PC-3 (cell line): ENCODE results near the gene PSORS1C2. TPM values are rescaled to one million over a fixed set of nuclear protein-coding genes. Genes with fewer than 3 reads are reported as not detected.

ENCODE experiments used
- ATAC-seq: fragments of 200-7000 bp; cut with Tn5 transposase; 2 replicates; pipeline ENCODE4 v1.9.1; 2020; ENCODE audit warnings: mild to moderate bottlenecking, moderate library complexity
- BruUV-seq: library from RNA; stranded (reverse); fragments of 400-500 nt; replicated peaks from 2 replicates; lab custom pipeline; 2021; lab: Mats Ljungman, UMichigan
- CTCF ChIA-PET: fragments of 300-600 bp; sonication (Branson Sonifier 250); formaldehyde crosslinking; loops from one replicate; lab custom pipeline; 2022; ENCODE audit warnings: antibody characterized with exemption; lab: Charles Lee
- POLR2A ChIA-PET: fragments of 300-600 bp; sonication (Branson Sonifier 250); formaldehyde crosslinking; loops from one replicate; lab custom pipeline; 2022; ENCODE audit warnings: antibody characterized with exemption; ENCODE audit not compliant: unreplicated experiment; lab: Charles Lee
- DNase-seq: peaks from one replicate; pipeline ENCODE4 v3.0.0-alpha.2; 2015
- H2AFZ ChIP-seq: fragments of 300-600 bp; sonication (generic); 2 replicates; pipeline ENCODE4 v1.6.0; 2016; ENCODE audit warnings: antibody characterized with exemption, low read length
- H3F3A ChIP-seq: fragments of 300-600 bp; sonication (generic); one replicate; pipeline ENCODE4 v1.6.0; 2017; ENCODE audit warnings: antibody characterized with exemption, low read length, control low read depth, mild to moderate bottlenecking; ENCODE audit not compliant: unreplicated experiment
- H3K27ac ChIP-seq: fragments of 300-600 bp; sonication (generic); 2 replicates; pipeline ENCODE4 v1.5.1; 2016; ENCODE audit warnings: mild to moderate bottlenecking, low read length
- H3K27me3 ChIP-seq: fragments of 300-600 bp; sonication (generic); 2 replicates; pipeline ENCODE4 v1.6.1; 2016; ENCODE audit warnings: low read length, mixed read lengths
- H3K36me3 ChIP-seq: fragments of 300-600 bp; sonication (generic); 2 replicates; pipeline ENCODE4 v1.6.1; 2016; ENCODE audit warnings: low read depth, mixed run types, low read length, mixed read lengths
- H3K4me1 ChIP-seq: fragments of 300-600 bp; sonication (generic); 2 replicates; pipeline ENCODE4 v1.5.1; 2016; ENCODE audit warnings: low read length; ENCODE audit not compliant: insufficient read depth
- H3K4me2 ChIP-seq: fragments of 300-600 bp; sonication (generic); 2 replicates; pipeline ENCODE4 v1.6.0; 2016; ENCODE audit warnings: low read length
- H3K4me3 ChIP-seq: fragments of 300-600 bp; sonication (generic); 2 replicates; pipeline ENCODE4 v1.5.1; 2016; ENCODE audit warnings: mild to moderate bottlenecking, low read length, mixed read lengths
- H3K79me2 ChIP-seq: fragments of 300-600 bp; sonication (generic); 2 replicates; pipeline ENCODE4 v1.6.1; 2017; ENCODE audit warnings: low read length, mixed read lengths
- H3K9ac ChIP-seq: fragments of 300-600 bp; sonication (generic); 2 replicates; pipeline ENCODE4 v1.6.0; 2016; ENCODE audit warnings: mild to moderate bottlenecking, low read length
- H3K9me2 ChIP-seq: fragments of 300-600 bp; sonication (generic); replicated peaks from 2 replicates; pipeline ENCODE4 v1.6.1; 2016; ENCODE audit warnings: mixed run types, low read length, mixed read lengths
- H3K9me3 ChIP-seq: fragments of 300-600 bp; sonication (generic); 2 replicates; pipeline ENCODE4 v1.6.1; 2016; ENCODE audit warnings: low read length, mixed read lengths
- H4K20me1 ChIP-seq: fragments of 300-600 bp; sonication (generic); 2 replicates; pipeline ENCODE4 v1.6.1; 2016; ENCODE audit warnings: low read length, mixed read lengths
- EZH2 ChIP-seq: fragments of 300-600 bp; sonication (generic); IDR thresholded peaks from one replicate; pipeline ENCODE4 v1.6.1; 2017; ENCODE audit warnings: antibody characterized with exemption, mild to moderate bottlenecking, low read length; ENCODE audit not compliant: unreplicated experiment
- EZH2phosphoT487 ChIP-seq: fragments of 300-600 bp; sonication (generic); IDR thresholded peaks from 2 replicates; pipeline ENCODE4 v1.6.1; 2018; ENCODE audit warnings: mild to moderate bottlenecking, antibody characterized with exemption, low read length, borderline replicate concordance
- intact Hi-C: fragments of 100-400 bp; cut with micrococcal nuclease; formaldehyde crosslinking; loops from 2 replicates; pipeline ENCODE4 v1.9.0; 2023
- total RNA-seq: library from RNA; depleted of rRNA; stranded (reverse); fragments of >200 nt; gene quantifications from 2 replicates; pipeline ENCODE4 v1.2.3, GENCODE V29; 2014
- TF ChIP-seq, protein P1 (sequence below): fragments of 300-600 bp; sonication (generic); conservative IDR thresholded peaks from 2 replicates; pipeline ENCODE4 v1.5.1; 2017; ENCODE audit warnings: antibody characterized with exemption, low read depth, mild to moderate bottlenecking, low read length

Gene PSORS1C2
- total RNA-seq, 1 experiment from 2014 or later = not detected

DNA sequence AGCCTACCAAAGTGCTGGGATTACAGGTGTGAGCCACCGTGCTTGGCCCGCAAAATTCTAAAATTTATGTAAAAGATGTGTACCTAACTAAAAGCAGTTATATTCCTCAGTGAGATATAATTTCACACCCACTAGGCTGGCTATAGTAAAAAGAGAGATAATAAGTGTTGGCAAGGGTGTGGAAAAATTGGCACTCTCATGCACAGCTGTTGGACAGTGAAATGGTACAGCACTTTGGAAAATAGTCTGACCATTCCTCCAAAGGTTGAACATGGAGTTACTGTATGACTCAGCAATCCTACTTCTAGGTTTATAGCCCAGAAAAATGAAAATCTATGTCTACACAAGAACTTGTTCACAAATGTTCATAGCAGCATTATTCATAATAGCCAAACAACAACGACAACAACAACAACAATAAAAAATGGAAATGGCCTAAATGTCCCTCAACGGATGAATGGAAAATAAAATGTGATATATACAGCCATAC lies 40.4 kb downstream of the PSORS1C2 start:
- no peaks in the 10 kb centered on the region for H3K79me2 ChIP-seq
- BruUV-seq = no TSS peak
- H2AFZ ChIP-seq = no peak overlapping the region
- H3K4me1 ChIP-seq = peaks cover 16% of the 10 kb centered on the region
- no peak overlapping the region for H3K4me3 ChIP-seq
- H3K9ac ChIP-seq = no peak overlapping the region
- no peaks in the 10 kb centered on the region for H3K27me3 ChIP-seq
- H3K27ac ChIP-seq = no peak overlapping the region
- DNase-seq (no peak), ATAC-seq (no peak)
- H3K9me2 ChIP-seq = no peaks in the 10 kb centered on the region
- TF ChIP-seq EZH2 = no peak
- TF ChIP-seq EZH2phosphoT487 = no peak
- TF ChIP-seq, protein P1, sequence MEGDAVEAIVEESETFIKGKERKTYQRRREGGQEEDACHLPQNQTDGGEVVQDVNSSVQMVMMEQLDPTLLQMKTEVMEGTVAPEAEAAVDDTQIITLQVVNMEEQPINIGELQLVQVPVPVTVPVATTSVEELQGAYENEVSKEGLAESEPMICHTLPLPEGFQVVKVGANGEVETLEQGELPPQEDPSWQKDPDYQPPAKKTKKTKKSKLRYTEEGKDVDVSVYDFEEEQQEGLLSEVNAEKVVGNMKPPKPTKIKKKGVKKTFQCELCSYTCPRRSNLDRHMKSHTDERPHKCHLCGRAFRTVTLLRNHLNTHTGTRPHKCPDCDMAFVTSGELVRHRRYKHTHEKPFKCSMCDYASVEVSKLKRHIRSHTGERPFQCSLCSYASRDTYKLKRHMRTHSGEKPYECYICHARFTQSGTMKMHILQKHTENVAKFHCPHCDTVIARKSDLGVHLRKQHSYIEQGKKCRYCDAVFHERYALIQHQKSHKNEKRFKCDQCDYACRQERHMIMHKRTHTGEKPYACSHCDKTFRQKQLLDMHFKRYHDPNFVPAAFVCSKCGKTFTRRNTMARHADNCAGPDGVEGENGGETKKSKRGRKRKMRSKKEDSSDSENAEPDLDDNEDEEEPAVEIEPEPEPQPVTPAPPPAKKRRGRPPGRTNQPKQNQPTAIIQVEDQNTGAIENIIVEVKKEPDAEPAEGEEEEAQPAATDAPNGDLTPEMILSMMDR = no peak
- H3K36me3 ChIP-seq = no peaks in the 10 kb centered on the region
- POLR2A ChIA-PET = no interaction called here
- intact Hi-C loops = no loop called here
- no peaks in the 10 kb centered on the region for H4K20me1 ChIP-seq
- CTCF ChIA-PET = no interaction called here
- no peaks in the 10 kb centered on the region for H3K9me3 ChIP-seq
- no peak overlapping the region for H3K4me2 ChIP-seq
- no peaks in the 10 kb centered on the region for H3F3A ChIP-seq

DNA sequence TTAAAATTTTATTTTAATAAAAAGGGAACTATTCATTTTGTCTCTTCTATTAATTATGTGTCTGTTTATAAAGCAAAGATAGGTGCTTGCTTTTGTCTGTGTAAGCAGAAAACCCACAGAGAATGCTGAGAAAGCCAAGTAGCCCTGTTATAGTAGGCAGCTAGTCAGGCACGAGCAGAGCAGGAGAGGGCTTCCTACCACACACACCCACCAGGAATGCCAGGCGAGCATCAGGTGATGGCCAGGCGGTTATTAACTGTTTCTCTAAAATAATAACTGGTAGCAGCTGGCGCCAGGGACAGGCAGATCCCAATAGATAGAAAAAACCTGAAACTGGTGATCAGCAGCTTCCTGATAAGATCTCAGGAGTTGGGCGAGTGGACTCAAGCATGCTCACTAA lies 42.2 kb downstream of the PSORS1C2 start:
- no peak overlapping the region for H3K4me2 ChIP-seq
- peaks cover 21% of the 10 kb centered on the region for H3K4me1 ChIP-seq
- CTCF ChIA-PET = no interaction called here
- H3K9me3 ChIP-seq = no peaks in the 10 kb centered on the region
- H3K9ac ChIP-seq = no peak overlapping the region
- ATAC-seq = no peak
- H3K79me2 ChIP-seq = no peaks in the 10 kb centered on the region
- no peak overlapping the region for H2AFZ ChIP-seq
- no peak for TF ChIP-seq EZH2phosphoT487
- no peak for TF ChIP-seq EZH2
- TF ChIP-seq, protein P1 = no peak
- no peak overlapping the region for H3K4me3 ChIP-seq
- intact Hi-C loops = no loop called here
- no TSS peak for BruUV-seq
- no peaks in the 10 kb centered on the region for H3K9me2 ChIP-seq
- no peak for DNase-seq
- no peaks in the 10 kb centered on the region for H3K36me3 ChIP-seq
- no peaks in the 10 kb centered on the region for H3F3A ChIP-seq
- no peaks in the 10 kb centered on the region for H4K20me1 ChIP-seq
- no peak overlapping the region for H3K27ac ChIP-seq
- POLR2A ChIA-PET = no interaction called here
- H3K27me3 ChIP-seq = no peaks in the 10 kb centered on the region

DNA sequence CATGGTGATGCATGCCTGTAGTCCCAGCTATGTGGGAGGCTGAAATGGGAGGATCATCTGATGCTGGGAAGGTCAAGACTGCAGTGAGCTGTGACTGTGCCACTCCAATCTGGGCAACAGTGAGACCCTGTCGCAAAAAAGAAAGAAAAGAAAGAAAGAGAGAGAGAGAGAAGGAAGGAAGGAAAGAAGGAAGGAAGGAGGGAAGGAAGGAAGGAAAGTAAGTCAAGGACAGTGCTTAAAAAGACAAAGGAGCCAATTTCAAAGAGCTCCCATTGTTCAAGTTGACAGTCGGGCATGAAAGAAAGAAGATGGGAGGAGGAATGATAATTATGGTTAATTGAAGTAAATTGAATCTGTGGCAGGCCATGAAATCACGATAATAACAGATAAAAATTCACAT lies 42.7 kb downstream of the PSORS1C2 start:
- H3F3A ChIP-seq = no peaks in the 10 kb centered on the region
- no peaks in the 10 kb centered on the region for H3K36me3 ChIP-seq
- H3K9me3 ChIP-seq = no peaks in the 10 kb centered on the region
- H3K4me3 ChIP-seq = no peak overlapping the region
- H2AFZ ChIP-seq = no peak overlapping the region
- intact Hi-C loops = no loop called here
- BruUV-seq = no TSS peak
- H3K4me2 ChIP-seq = no peak overlapping the region
- CTCF ChIA-PET = no interaction called here
- TF ChIP-seq EZH2 = no peak
- DNase-seq = no peak
- H3K9ac ChIP-seq = no peak overlapping the region
- no peak for ATAC-seq
- H3K4me1 ChIP-seq = peaks cover 21% of the 10 kb centered on the region
- POLR2A ChIA-PET = no interaction called here
- no peaks in the 10 kb centered on the region for H3K79me2 ChIP-seq
- H3K27me3 ChIP-seq = no peaks in the 10 kb centered on the region
- H3K27ac ChIP-seq = no peak overlapping the region
- no peaks in the 10 kb centered on the region for H3K9me2 ChIP-seq
- H4K20me1 ChIP-seq = no peaks in the 10 kb centered on the region
